Measurements from ENCODE around the gene LSR.

The LSR gene

GRCh38 chr19:35301961-35302360, 53.2 kb downstream of the LSR start:
- Histone ChIP-seq H2AFZ (ENCODE audit: low read length) (no peak overlapping the region), H3K4me1 (ENCODE audit: insufficient read depth, low read length, severe bottlenecking) (peaks cover 4% of the 10 kb centered on the region), H3K36me3 (ENCODE audit: insufficient read depth, low read length) (no peaks in the 10 kb centered on the region), H3K79me2 (ENCODE audit: insufficient read depth, low read length) (no peaks in the 10 kb centered on the region), H4K20me1 (ENCODE audit: insufficient read depth, low read length) (no peaks in the 10 kb centered on the region), H3K9ac (ENCODE audit: low read length) (no peak overlapping the region), H3K4me2 (ENCODE audit: low read length) (no peak overlapping the region), H3K9me3 (ENCODE audit: low read length) (no peaks in the 10 kb centered on the region), H3K9me2 (ENCODE audit: low read depth, low read length) (no peaks in the 10 kb centered on the region), H3K27ac (ENCODE audit: low read depth, low read length, poor library complexity, severe bottlenecking) (no peak overlapping the region), H3K4me3 (ENCODE audit: low read depth, low read length, poor library complexity, severe bottlenecking) (no peak overlapping the region), H3F3A (ENCODE audit: insufficient read depth, low read length) (peaks cover 3% of the 10 kb centered on the region; the same call in 1 of the 2 replicates), H3K27me3 (ENCODE audit: insufficient read depth, low read length) (no peaks in the 10 kb centered on the region)
- TF ChIP-seq EZH2 (IDR thresholded peaks at IDR 0.05; ENCODE audit: borderline replicate concordance, low read length): no peak
- no peak for TF ChIP-seq CTCF (IDR thresholded peaks at IDR 0.05; ENCODE audit: low read length)

- no peak overlapping the region for H3K4me3 ChIP-seq (ENCODE audit: low read depth, low read length, poor library complexity, severe bottlenecking)
- no peak overlapping the region for H3K27ac ChIP-seq (ENCODE audit: low read depth, low read length, poor library complexity, severe bottlenecking)
- H3K4me1 ChIP-seq (ENCODE audit: insufficient read depth, low read length, severe bottlenecking): peaks cover 7% of the 10 kb centered on the region
- no peaks in the 10 kb centered on the region for H3K9me3 ChIP-seq (ENCODE audit: low read length)
- no peaks in the 10 kb centered on the region for H3K27me3 ChIP-seq (ENCODE audit: insufficient read depth, low read length)
- no peak overlapping the region for H3K9ac ChIP-seq (ENCODE audit: low read length)
- H3K79me2 ChIP-seq (ENCODE audit: insufficient read depth, low read length): no peaks in the 10 kb centered on the region
- peaks cover 3% of the 10 kb centered on the region; the same call in 1 of the 2 replicates for H3F3A ChIP-seq (ENCODE audit: insufficient read depth, low read length)
- H3K9me2 ChIP-seq (ENCODE audit: low read depth, low read length): no peaks in the 10 kb centered on the region
- H3K36me3 ChIP-seq (ENCODE audit: insufficient read depth, low read length): no peaks in the 10 kb centered on the region
- H3K4me2 ChIP-seq (ENCODE audit: low read length): no peak overlapping the region
- no peaks in the 10 kb centered on the region for H4K20me1 ChIP-seq (ENCODE audit: insufficient read depth, low read length)
- TF ChIP-seq EZH2 (IDR thresholded peaks at IDR 0.05; ENCODE audit: borderline replicate concordance, low read length): no peak
- TF ChIP-seq CTCF (IDR thresholded peaks at IDR 0.05; ENCODE audit: low read length): no peak
- no peak overlapping the region for H2AFZ ChIP-seq (ENCODE audit: low read length)
These were observed 53.6 kb downstream of the LSR start for GRCh38 chr19:35302446-35302845.

GRCh38 chr19:35303357-35303915, 54.6 kb downstream of the LSR start:
- Histone ChIP-seq H3K4me1 (ENCODE audit: insufficient read depth, low read length, severe bottlenecking) (peaks cover 14% of the 10 kb centered on the region), H2AFZ (ENCODE audit: low read length) (no peak overlapping the region), H3K9ac (ENCODE audit: low read length) (no peak overlapping the region), H4K20me1 (ENCODE audit: insufficient read depth, low read length) (no peaks in the 10 kb centered on the region), H3K27ac (ENCODE audit: low read depth, low read length, poor library complexity, severe bottlenecking) (no peak overlapping the region), H3K36me3 (ENCODE audit: insufficient read depth, low read length) (no peaks in the 10 kb centered on the region), H3K79me2 (ENCODE audit: insufficient read depth, low read length) (no peaks in the 10 kb centered on the region), H3K4me2 (ENCODE audit: low read length) (no peak overlapping the region), H3K9me3 (ENCODE audit: low read length) (no peaks in the 10 kb centered on the region), H3K9me2 (ENCODE audit: low read depth, low read length) (no peaks in the 10 kb centered on the region), H3F3A (ENCODE audit: insufficient read depth, low read length) (no peaks in the 10 kb centered on the region), H3K4me3 (ENCODE audit: low read depth, low read length, poor library complexity, severe bottlenecking) (no peak overlapping the region), H3K27me3 (ENCODE audit: insufficient read depth, low read length) (no peaks in the 10 kb centered on the region)
- no peak for TF ChIP-seq CTCF (IDR thresholded peaks at IDR 0.05; ENCODE audit: low read length)
- no peak for TF ChIP-seq EZH2 (IDR thresholded peaks at IDR 0.05; ENCODE audit: borderline replicate concordance, low read length)
